GM23338 (cell line): ENCODE results near the gene LHX8. TPM values are rescaled to one million over a fixed set of nuclear protein-coding genes. Genes with fewer than 3 reads are reported as not detected.

ENCODE experiments used
- ATAC-seq: fragments of 200-7000 bp; cut with Tn5 transposase; 3 replicates; pipeline ENCODE4 v1.9.1; 2020
- DNase-seq: peaks from one replicate; pipeline ENCODE4 v3.0.0-alpha.2; 2015; ENCODE audit warnings: low spot score
- H2AFZ ChIP-seq: fragments of 200-600 bp; sonication (generic); 2 replicates; pipeline ENCODE4 v1.8.0; 2016; ENCODE audit warnings: antibody characterized with exemption, mild to moderate bottlenecking, moderate library complexity
- H3F3A ChIP-seq: fragments of 200-600 bp; sonication (generic); replicated peaks from 2 replicates; pipeline ENCODE4 v1.8.0; 2017; ENCODE audit warnings: antibody characterized with exemption, mixed run types, low read depth
- H3K27ac ChIP-seq: fragments of 200-600 bp; sonication (generic); 2 replicates; pipeline ENCODE4 v1.6.1; 2016; ENCODE audit warnings: low read depth
- H3K27me3 ChIP-seq: fragments of 200-600 bp; sonication (generic); 2 replicates; pipeline ENCODE4 v1.8.0; 2016; ENCODE audit warnings: mild to moderate bottlenecking, mixed run types, moderate library complexity; ENCODE audit not compliant: insufficient read depth
- H3K36me3 ChIP-seq: fragments of 200-600 bp; sonication (generic); 2 replicates; pipeline ENCODE4 v1.8.0; 2016; ENCODE audit warnings: mild to moderate bottlenecking; ENCODE audit not compliant: insufficient read depth
- H3K4me1 ChIP-seq: fragments of 200-600 bp; sonication (generic); 2 replicates; pipeline ENCODE4 v1.8.0; 2016; ENCODE audit warnings: mild to moderate bottlenecking, moderate library complexity; ENCODE audit not compliant: insufficient read depth
- H3K4me2 ChIP-seq: fragments of 200-600 bp; sonication (generic); 2 replicates; pipeline ENCODE4 v1.7.1; 2017; ENCODE audit warnings: mixed run types
- H3K4me3 ChIP-seq: fragments of 200-600 bp; sonication (generic); 2 replicates; pipeline ENCODE4 v1.6.1; 2016; ENCODE audit warnings: mixed run types
- H3K79me2 ChIP-seq: fragments of 200-600 bp; sonication (generic); replicated peaks from 2 replicates; pipeline ENCODE4 v1.8.0; 2017; ENCODE audit warnings: mild to moderate bottlenecking; ENCODE audit not compliant: insufficient read depth
- H3K9me2 ChIP-seq: fragments of 200-600 bp; sonication (generic); 2 replicates; pipeline ENCODE4 v1.8.0; 2017; ENCODE audit not compliant: insufficient read depth
- H4K20me1 ChIP-seq: fragments of 200-600 bp; sonication (generic); replicated peaks from 2 replicates; pipeline ENCODE4 v1.8.0; 2017; ENCODE audit warnings: mild to moderate bottlenecking; ENCODE audit not compliant: insufficient read depth
- H3K27ac Mint-ChIP-seq: 2 replicates; pipeline ENCODE4 v1.8.0; 2020; ENCODE audit warnings: inconsistent platforms, mild to moderate bottlenecking, moderate library complexity, mixed read lengths
- H3K27me3 Mint-ChIP-seq: 3 replicates; pipeline ENCODE4 v1.8.0; 2022; ENCODE audit warnings: low read depth, mild to moderate bottlenecking, moderate library complexity, mixed read lengths, inconsistent platforms; ENCODE audit not compliant: insufficient read depth, poor library complexity
- H3K36me3 Mint-ChIP-seq: 3 replicates; pipeline ENCODE4 v1.8.0; 2021; ENCODE audit warnings: low read depth, mild to moderate bottlenecking, inconsistent platforms, moderate library complexity, mixed read lengths
- H3K4me1 Mint-ChIP-seq: 3 replicates; pipeline ENCODE4 v1.8.0; 2020; ENCODE audit warnings: mild to moderate bottlenecking, inconsistent platforms, mixed read lengths
- H3K4me3 Mint-ChIP-seq: 3 replicates; pipeline ENCODE4 v1.8.0; 2021; ENCODE audit warnings: moderate library complexity, mild to moderate bottlenecking, inconsistent platforms, mixed read lengths
- H3K9me3 Mint-ChIP-seq: 3 replicates; pipeline ENCODE4 v1.8.0; 2020; ENCODE audit warnings: moderate library complexity, mild to moderate bottlenecking, inconsistent platforms, mixed read lengths
- CREB1 ChIP-seq: fragments of 250-450 bp; sonication (Bioruptor Pico); IDR thresholded peaks from 2 replicates; pipeline ENCODE4 v1.5.0; 2020; ENCODE audit warnings: low read depth, mild to moderate bottlenecking, moderate library complexity
- EZH2 ChIP-seq: fragments of 200-600 bp; sonication (generic); IDR thresholded peaks from one replicate; pipeline ENCODE4 v1.8.0; 2017; ENCODE audit warnings: antibody characterized with exemption, mild to moderate bottlenecking, low read depth; ENCODE audit not compliant: unreplicated experiment
- EZH2phosphoT487 ChIP-seq: fragments of 200-600 bp; sonication (generic); IDR thresholded peaks from one replicate; pipeline ENCODE4 v1.8.1; 2018; ENCODE audit warnings: antibody characterized with exemption; ENCODE audit not compliant: unreplicated experiment
- JUNB ChIP-seq: IDR thresholded peaks from one replicate; pipeline ENCODE4 v1.6.1; 2016; ENCODE audit warnings: antibody characterized with exemption; ENCODE audit not compliant: unreplicated experiment
- NANOG ChIP-seq: IDR thresholded peaks from 2 replicates; pipeline ENCODE4 v1.6.1; 2016; ENCODE audit warnings: antibody characterized with exemption, borderline replicate concordance
- POLR2AphosphoS5 ChIP-seq: IDR thresholded peaks from 2 replicates; pipeline ENCODE4 v1.6.1; 2016; ENCODE audit warnings: antibody characterized with exemption, low read depth
- ZNF114 ChIP-seq: fragments of 250-450 bp; sonication (Bioruptor Pico); IDR thresholded peaks from 2 replicates; pipeline ENCODE4 v1.5.0; 2020; ENCODE audit warnings: mild to moderate bottlenecking, moderate library complexity
- polyA plus RNA-seq: library from polyadenylated mRNA; unstranded; fragments of >200 nt; fragmentation: Nextera tagmentation; extraction: Ambion mirVana; gene quantifications from 2 replicates; pipeline ENCODE4 v1.2.1, GENCODE V29; 2016
- total RNA-seq: library from RNA; depleted of rRNA; stranded (reverse); fragments of >200 nt; shearing (Covaris generic); gene quantifications from 2 replicates; pipeline ENCODE4 v1.2.3, GENCODE V29; 2014
- TF ChIP-seq, protein P1 (sequence below), 2 experiments: fragments of 200-600 bp in 1 of 2; sonication (generic) in 1 of 2; conservative IDR thresholded peaks; 2 replicates each; pipeline versions ENCODE4 v1.5.1 to v1.6.1; 2016 to 2017; ENCODE audit warnings: antibody characterized with exemption in 2 of 2, low read depth in 2 of 2, mild to moderate bottlenecking in 2 of 2, moderate library complexity in 1 of 2
- TF ChIP-seq, protein P2 (sequence below): IDR thresholded peaks from one replicate; pipeline ENCODE4 v1.6.1; 2018; ENCODE audit warnings: antibody characterized with exemption; ENCODE audit not compliant: unreplicated experiment
- TF ChIP-seq, protein P3 (sequence below): fragments of 250-450 bp; sonication (Bioruptor Pico); IDR thresholded peaks from 2 replicates; pipeline ENCODE4 v1.5.0; 2020; ENCODE audit warnings: mild to moderate bottlenecking, moderate library complexity

Gene LHX8
- total and polyA plus RNA-seq, 2 experiments from 2014 or later: 0.68 to 0.73 TPM

DNA sequence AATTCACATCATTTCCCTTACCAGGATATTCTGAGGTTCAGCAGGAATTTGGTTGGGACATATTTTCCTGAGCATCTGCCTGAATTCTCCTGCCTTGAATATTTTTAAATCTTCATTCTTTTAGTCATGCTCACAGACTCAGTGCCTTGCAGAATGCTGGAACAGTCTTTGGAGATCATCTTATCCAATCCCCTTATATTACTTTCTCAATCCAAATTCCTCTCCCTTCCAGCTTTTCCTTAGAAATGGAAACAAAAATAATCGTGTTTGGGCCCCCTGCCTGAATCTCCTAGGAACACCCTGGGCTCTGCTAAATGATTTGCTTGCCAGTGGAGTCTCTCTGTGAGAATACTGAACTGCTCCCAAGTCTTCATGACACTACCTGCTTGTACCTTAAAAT, 38.4 kb downstream of the LHX8 start (continued):
- TF ChIP-seq POLR2AphosphoS5 (no peak), ZNF114 (CRISPR knock-in tag) (no peak), EZH2 (no peak), CREB1 (CRISPR knock-in tag) (no peak), EZH2phosphoT487 (no peak)
- TF ChIP-seq, protein P1, sequence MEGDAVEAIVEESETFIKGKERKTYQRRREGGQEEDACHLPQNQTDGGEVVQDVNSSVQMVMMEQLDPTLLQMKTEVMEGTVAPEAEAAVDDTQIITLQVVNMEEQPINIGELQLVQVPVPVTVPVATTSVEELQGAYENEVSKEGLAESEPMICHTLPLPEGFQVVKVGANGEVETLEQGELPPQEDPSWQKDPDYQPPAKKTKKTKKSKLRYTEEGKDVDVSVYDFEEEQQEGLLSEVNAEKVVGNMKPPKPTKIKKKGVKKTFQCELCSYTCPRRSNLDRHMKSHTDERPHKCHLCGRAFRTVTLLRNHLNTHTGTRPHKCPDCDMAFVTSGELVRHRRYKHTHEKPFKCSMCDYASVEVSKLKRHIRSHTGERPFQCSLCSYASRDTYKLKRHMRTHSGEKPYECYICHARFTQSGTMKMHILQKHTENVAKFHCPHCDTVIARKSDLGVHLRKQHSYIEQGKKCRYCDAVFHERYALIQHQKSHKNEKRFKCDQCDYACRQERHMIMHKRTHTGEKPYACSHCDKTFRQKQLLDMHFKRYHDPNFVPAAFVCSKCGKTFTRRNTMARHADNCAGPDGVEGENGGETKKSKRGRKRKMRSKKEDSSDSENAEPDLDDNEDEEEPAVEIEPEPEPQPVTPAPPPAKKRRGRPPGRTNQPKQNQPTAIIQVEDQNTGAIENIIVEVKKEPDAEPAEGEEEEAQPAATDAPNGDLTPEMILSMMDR (conservative IDR thresholded peaks at IDR 0.05; ENCODE audit: low read depth in 2 of 2): no peak

DNA sequence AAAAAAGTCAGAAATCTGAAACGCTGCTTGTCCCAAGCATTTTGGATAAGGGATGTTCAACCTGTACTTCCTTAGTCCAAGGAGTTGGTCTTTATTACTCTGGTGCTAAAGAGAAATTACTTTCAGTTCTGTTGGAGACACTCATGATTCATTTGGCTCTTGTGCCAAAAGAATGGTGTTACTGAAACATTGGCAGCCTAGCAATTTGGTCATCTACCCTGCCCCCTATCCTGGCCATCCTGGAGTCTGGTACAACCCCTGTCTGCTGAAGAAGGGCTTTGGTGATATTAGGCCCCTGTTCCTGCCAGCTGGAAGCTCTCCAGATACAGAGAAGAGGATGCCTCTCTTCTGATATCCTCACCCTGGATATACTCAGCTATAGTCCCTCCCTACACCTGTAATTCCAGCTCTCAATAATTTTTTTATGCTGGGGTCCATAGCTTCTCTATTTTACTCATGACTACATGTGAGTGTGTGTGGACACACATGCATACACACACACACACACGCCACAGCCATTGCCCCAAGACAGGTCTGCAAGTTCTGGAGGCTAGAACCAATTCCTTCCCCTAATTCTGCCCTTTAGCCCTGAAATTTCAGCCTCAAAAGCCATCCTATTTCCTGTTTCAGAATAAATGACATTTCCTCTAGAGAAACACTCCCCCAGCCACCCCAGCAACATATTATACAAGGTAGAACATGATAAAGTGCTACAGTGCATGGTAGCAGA, 40.0 kb downstream of the LHX8 start:
- no peaks in the 10 kb centered on the region for H3K4me1 Mint-ChIP-seq
- H3K9me2 ChIP-seq: no peaks in the 10 kb centered on the region; the same call in 1 of the 2 replicates
- no peak overlapping the region for H3K4me3 ChIP-seq
- H3K4me3 Mint-ChIP-seq: no peak overlapping the region
- no peaks in the 10 kb centered on the region for H3K36me3 ChIP-seq
- H3K79me2 ChIP-seq: no peaks in the 10 kb centered on the region
- H3K36me3 Mint-ChIP-seq: no peaks in the 10 kb centered on the region
- peaks cover 11% of the 10 kb centered on the region; the same call in 1 of the 3 replicates for H3K9me3 Mint-ChIP-seq
- no peak for DNase-seq
- no peak overlapping the region for H2AFZ ChIP-seq
- H3K4me2 ChIP-seq: no peak overlapping the region
- H3K27ac ChIP-seq: no peak overlapping the region
- no peak for ATAC-seq
- H3F3A ChIP-seq: no peaks in the 10 kb centered on the region
- no peaks in the 10 kb centered on the region for H4K20me1 ChIP-seq
- no peaks in the 10 kb centered on the region for H3K4me1 ChIP-seq
- H3K27me3 Mint-ChIP-seq: no peaks in the 10 kb centered on the region
- no peak overlapping the region for H3K27ac Mint-ChIP-seq
- no peaks in the 10 kb centered on the region for H3K27me3 ChIP-seq
- TF ChIP-seq, protein P2, sequence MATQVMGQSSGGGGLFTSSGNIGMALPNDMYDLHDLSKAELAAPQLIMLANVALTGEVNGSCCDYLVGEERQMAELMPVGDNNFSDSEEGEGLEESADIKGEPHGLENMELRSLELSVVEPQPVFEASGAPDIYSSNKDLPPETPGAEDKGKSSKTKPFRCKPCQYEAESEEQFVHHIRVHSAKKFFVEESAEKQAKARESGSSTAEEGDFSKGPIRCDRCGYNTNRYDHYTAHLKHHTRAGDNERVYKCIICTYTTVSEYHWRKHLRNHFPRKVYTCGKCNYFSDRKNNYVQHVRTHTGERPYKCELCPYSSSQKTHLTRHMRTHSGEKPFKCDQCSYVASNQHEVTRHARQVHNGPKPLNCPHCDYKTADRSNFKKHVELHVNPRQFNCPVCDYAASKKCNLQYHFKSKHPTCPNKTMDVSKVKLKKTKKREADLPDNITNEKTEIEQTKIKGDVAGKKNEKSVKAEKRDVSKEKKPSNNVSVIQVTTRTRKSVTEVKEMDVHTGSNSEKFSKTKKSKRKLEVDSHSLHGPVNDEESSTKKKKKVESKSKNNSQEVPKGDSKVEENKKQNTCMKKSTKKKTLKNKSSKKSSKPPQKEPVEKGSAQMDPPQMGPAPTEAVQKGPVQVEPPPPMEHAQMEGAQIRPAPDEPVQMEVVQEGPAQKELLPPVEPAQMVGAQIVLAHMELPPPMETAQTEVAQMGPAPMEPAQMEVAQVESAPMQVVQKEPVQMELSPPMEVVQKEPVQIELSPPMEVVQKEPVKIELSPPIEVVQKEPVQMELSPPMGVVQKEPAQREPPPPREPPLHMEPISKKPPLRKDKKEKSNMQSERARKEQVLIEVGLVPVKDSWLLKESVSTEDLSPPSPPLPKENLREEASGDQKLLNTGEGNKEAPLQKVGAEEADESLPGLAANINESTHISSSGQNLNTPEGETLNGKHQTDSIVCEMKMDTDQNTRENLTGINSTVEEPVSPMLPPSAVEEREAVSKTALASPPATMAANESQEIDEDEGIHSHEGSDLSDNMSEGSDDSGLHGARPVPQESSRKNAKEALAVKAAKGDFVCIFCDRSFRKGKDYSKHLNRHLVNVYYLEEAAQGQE: no peak
- TF ChIP-seq, protein P1 (conservative IDR thresholded peaks at IDR 0.05; ENCODE audit: low read depth in 2 of 2): no peak
- TF ChIP-seq ZNF114 (CRISPR knock-in tag) (no peak), POLR2AphosphoS5 (no peak), JUNB (no peak), NANOG (no peak), EZH2phosphoT487 (no peak), CREB1 (CRISPR knock-in tag) (no peak)
- TF ChIP-seq, protein P3, sequence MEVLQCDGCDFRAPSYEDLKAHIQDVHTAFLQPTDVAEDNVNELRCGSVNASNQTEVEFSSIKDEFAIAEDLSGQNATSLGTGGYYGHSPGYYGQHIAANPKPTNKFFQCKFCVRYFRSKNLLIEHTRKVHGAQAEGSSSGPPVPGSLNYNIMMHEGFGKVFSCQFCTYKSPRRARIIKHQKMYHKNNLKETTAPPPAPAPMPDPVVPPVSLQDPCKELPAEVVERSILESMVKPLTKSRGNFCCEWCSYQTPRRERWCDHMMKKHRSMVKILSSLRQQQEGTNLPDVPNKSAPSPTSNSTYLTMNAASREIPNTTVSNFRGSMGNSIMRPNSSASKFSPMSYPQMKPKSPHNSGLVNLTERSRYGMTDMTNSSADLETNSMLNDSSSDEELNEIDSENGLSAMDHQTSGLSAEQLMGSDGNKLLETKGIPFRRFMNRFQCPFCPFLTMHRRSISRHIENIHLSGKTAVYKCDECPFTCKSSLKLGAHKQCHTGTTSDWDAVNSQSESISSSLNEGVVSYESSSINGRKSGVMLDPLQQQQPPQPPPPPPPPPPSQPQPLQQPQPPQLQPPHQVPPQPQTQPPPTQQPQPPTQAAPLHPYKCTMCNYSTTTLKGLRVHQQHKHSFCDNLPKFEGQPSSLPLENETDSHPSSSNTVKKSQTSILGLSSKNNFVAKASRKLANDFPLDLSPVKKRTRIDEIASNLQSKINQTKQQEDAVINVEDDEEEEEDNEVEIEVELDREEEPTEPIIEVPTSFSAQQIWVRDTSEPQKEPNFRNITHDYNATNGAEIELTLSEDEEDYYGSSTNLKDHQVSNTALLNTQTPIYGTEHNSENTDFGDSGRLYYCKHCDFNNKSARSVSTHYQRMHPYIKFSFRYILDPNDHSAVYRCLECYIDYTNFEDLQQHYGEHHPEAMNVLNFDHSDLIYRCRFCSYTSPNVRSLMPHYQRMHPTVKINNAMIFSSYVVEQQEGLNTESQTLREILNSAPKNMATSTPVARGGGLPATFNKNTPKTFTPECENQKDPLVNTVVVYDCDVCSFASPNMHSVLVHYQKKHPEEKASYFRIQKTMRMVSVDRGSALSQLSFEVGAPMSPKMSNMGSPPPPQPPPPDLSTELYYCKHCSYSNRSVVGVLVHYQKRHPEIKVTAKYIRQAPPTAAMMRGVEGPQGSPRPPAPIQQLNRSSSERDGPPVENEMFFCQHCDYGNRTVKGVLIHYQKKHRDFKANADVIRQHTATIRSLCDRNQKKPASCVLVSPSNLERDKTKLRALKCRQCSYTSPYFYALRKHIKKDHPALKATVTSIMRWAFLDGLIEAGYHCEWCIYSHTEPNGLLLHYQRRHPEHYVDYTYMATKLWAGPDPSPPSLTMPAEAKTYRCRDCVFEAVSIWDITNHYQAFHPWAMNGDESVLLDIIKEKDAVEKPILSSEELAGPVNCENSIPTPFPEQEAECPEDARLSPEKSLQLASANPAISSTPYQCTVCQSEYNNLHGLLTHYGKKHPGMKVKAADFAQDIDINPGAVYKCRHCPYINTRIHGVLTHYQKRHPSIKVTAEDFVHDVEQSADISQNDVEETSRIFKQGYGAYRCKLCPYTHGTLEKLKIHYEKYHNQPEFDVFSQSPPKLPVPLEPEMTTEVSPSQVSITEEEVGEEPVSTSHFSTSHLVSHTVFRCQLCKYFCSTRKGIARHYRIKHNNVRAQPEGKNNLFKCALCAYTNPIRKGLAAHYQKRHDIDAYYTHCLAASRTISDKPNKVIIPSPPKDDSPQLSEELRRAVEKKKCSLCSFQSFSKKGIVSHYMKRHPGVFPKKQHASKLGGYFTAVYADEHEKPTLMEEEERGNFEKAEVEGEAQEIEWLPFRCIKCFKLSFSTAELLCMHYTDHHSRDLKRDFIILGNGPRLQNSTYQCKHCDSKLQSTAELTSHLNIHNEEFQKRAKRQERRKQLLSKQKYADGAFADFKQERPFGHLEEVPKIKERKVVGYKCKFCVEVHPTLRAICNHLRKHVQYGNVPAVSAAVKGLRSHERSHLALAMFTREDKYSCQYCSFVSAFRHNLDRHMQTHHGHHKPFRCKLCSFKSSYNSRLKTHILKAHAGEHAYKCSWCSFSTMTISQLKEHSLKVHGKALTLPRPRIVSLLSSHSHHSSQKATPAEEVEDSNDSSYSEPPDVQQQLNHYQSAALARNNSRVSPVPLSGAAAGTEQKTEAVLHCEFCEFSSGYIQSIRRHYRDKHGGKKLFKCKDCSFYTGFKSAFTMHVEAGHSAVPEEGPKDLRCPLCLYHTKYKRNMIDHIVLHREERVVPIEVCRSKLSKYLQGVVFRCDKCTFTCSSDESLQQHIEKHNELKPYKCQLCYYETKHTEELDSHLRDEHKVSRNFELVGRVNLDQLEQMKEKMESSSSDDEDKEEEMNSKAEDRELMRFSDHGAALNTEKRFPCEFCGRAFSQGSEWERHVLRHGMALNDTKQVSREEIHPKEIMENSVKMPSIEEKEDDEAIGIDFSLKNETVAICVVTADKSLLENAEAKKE (CRISPR knock-in tag): no peak
